ENCODE data around the gene RNF214. TPM values are rescaled to one million over a fixed set of nuclear protein-coding genes. Genes with fewer than 3 reads are reported as not detected.
"Not testable (repeated sequence)": the region's sequence is repeated elsewhere in the genome, so short reads cannot be mapped to it uniquely, and the experiment has no call there.

Gene RNF214
- total RNA-seq, 4 donors from 2014 or later = 5.0 to 10.5 (median 5.6) TPM

- H3K27ac ChIP-seq = no peak overlapping the region
- H3K27me3 ChIP-seq = no peaks in the 10 kb centered on the region
- H3K4me3 ChIP-seq = no peak overlapping the region
- TF ChIP-seq POLR2A (IDR thresholded peaks at IDR 0.05) = no peak
- TF ChIP-seq, protein P1, sequence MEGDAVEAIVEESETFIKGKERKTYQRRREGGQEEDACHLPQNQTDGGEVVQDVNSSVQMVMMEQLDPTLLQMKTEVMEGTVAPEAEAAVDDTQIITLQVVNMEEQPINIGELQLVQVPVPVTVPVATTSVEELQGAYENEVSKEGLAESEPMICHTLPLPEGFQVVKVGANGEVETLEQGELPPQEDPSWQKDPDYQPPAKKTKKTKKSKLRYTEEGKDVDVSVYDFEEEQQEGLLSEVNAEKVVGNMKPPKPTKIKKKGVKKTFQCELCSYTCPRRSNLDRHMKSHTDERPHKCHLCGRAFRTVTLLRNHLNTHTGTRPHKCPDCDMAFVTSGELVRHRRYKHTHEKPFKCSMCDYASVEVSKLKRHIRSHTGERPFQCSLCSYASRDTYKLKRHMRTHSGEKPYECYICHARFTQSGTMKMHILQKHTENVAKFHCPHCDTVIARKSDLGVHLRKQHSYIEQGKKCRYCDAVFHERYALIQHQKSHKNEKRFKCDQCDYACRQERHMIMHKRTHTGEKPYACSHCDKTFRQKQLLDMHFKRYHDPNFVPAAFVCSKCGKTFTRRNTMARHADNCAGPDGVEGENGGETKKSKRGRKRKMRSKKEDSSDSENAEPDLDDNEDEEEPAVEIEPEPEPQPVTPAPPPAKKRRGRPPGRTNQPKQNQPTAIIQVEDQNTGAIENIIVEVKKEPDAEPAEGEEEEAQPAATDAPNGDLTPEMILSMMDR (IDR thresholded peaks at IDR 0.05) = no peak
- H3K9me3 ChIP-seq = no peaks in the 10 kb centered on the region
- intact Hi-C loops (cut with DNase I) = no loop called here
- peaks cover 0 to 69% (median 0%) of the 10 kb centered on the region in 3 donors for H3K36me3 ChIP-seq
- no peak for DNase-seq
- WGBS, 2 donors = 93 to 100% methylated on average over 2 of the region's 2 CpGs
- H3K4me1 ChIP-seq = no peaks in the 10 kb centered on the region
These were observed 33.3 kb downstream of the RNF214 start for GRCh38 chr11:117265745-117266144.

- H3K4me3 ChIP-seq = no peak overlapping the region
- WGBS, 2 donors = 85 to 96% methylated on average over 2 of the region's 2 CpGs
- H3K9me3 ChIP-seq = no peaks in the 10 kb centered on the region
- H3K4me1 ChIP-seq = no peaks in the 10 kb centered on the region
- peaks cover 0 to 57% (median 0%) of the 10 kb centered on the region in 3 donors for H3K36me3 ChIP-seq
- no peak overlapping the region for H3K27ac ChIP-seq
- intact Hi-C loops (cut with DNase I) = no loop called here
- no peaks in the 10 kb centered on the region for H3K27me3 ChIP-seq
- TF ChIP-seq, protein P1 (IDR thresholded peaks at IDR 0.05) = no peak
- TF ChIP-seq POLR2A (IDR thresholded peaks at IDR 0.05) = no peak
- DNase-seq = no peak
These were observed 37.4 kb downstream of the RNF214 start for GRCh38 chr11:117269856-117270255.

GRCh38 chr11:117271208-117271607, 38.7 kb downstream of the RNF214 start:
- no peak for DNase-seq
- Histone ChIP-seq H3K4me3 (no peak overlapping the region), H3K27me3 (no peaks in the 10 kb centered on the region), H3K4me1 (no peaks in the 10 kb centered on the region), H3K36me3 (peaks cover 0 to 52% (median 0%) of the 10 kb centered on the region in 3 donors), H3K27ac (no peak overlapping the region), H3K9me3 (no peaks in the 10 kb centered on the region)
- WGBS, 2 donors = 76 to 80% methylated on average over 4 of the region's 4 CpGs
- TF ChIP-seq, protein P1 (IDR thresholded peaks at IDR 0.05) = no peak
- no peak for TF ChIP-seq POLR2A (IDR thresholded peaks at IDR 0.05)
- intact Hi-C loops (cut with DNase I) = no loop called here

GRCh38 chr11:117272175-117272574, 39.7 kb downstream of the RNF214 start:
- 93 to 96% methylated on average over 4 to 5 of the region's 5 CpGs for WGBS, 2 donors
- H3K27me3 ChIP-seq; H3K4me1 ChIP-seq; H3K4me3 ChIP-seq; H3K27ac ChIP-seq; DNase-seq; intact Hi-C loops (cut with DNase I); H3K9me3 ChIP-seq: not testable (repeated sequence)
- peaks cover 0 to 42% (median 0%) of the 10 kb centered on the region in 3 donors for H3K36me3 ChIP-seq

DNA sequence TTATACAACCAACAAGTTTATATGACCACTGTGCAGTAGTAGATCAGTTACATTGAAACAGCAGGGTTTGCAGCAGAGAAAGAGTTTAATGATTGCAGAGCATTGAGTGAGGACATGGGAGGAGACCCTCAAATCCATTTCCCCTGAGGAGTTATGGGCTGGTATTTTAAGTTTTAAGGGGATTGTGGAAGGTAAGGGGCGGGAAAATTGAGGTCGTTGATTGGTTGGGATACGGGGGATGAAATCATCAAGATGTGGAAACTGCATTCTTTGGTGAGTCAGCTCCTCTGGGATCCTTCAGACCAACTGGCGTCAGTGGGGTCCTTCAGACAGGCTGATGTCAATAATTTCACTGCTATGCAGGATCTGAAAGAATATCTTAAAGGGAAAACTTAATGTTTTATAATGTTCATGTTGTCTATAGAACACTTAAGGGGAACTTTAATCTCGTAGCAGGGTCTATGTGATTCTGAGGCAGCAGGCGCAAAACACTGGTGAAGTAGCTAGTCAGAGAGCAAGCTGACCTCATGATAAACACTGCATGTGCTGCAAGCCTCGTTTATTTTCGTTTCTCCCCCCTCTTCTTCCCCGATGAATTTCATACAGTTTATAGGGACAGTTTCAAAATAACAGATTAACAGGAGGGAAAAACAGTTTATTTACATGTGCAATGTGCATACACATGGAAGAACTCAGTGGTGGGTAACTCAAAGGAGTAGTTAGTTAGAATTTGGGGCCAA, 41.2 kb downstream of the RNF214 start:
- Histone ChIP-seq H3K36me3 (peaks cover 0 to 37% (median 0%) of the 10 kb centered on the region in 3 donors), H3K27me3 (no peaks in the 10 kb centered on the region), H3K9me3 (no peaks in the 10 kb centered on the region), H3K4me1 (peaks cover 0 to 2% (median 0%) of the 10 kb centered on the region in 3 donors), H3K27ac (no peak overlapping the region), H3K4me3 (no peak overlapping the region)
- intact Hi-C loops (cut with DNase I) = no loop called here
- WGBS, 2 donors = 78 to 87% methylated on average over 9 of the region's 9 CpGs
- no peak for TF ChIP-seq POLR2A (IDR thresholded peaks at IDR 0.05)
- TF ChIP-seq, protein P1 (IDR thresholded peaks at IDR 0.05) = no peak
- DNase-seq = no peak

Data from esophagus squamous epithelium (tissue), 5 donors.